T-cell (primary cell): Measurements from ENCODE around the gene PSMD12. TPM values are rescaled to one million over a fixed set of nuclear protein-coding genes. Genes with fewer than 3 reads are reported as not detected.

Source experiments
- ATAC-seq, 4 experiments: fragments of 200-7000 bp in 3 of 4; fragments of 150-1000 bp in 1 of 4; cut with Tn5 transposase; replicated peaks in 1 of 4; 1 replicate in 3 of 4; 2 replicates in 1 of 4; pipeline ENCODE4 v1.10.0; 2021; ENCODE audit warnings: moderate library complexity in 3 of 4, mild to moderate bottlenecking in 2 of 4, moderate number of reproducible peaks in 1 of 4
- CTCF ChIA-PET, 2 donors: fragments of 300-600 bp; sonication (Branson Sonifier 250); formaldehyde crosslinking; loops; one replicate each; lab custom pipeline; 2022; ENCODE audit warnings: antibody characterized with exemption in 2 of 2; lab: Charles Lee
- POLR2A ChIA-PET, 2 donors: fragments of 300-600 bp; sonication (Branson Sonifier 250); formaldehyde crosslinking; loops; one replicate each; lab custom pipeline; 2022; ENCODE audit warnings: antibody characterized with exemption in 2 of 2; lab: Charles Lee
- DNase-seq, 35 experiments: peaks; one replicate each; pipeline versions ENCODE4 v3.0.0 to v3.0.0-alpha.2; 2013 to 2023
- H3K27ac ChIP-seq: one replicate; pipeline ENCODE4 v1.5.1; 2013; ENCODE audit warnings: low read length
- H3K27me3 ChIP-seq, 2 experiments: replicated peaks in 1 of 2; 1 replicate in 1 of 2; 2 replicates in 1 of 2; pipeline versions ENCODE4 v1.6.1 to v1.7.0; 2013; ENCODE audit warnings: low read length in 1 of 2, mixed read lengths in 1 of 2; ENCODE audit not compliant: control insufficient read depth in 2 of 2, insufficient read depth in 2 of 2; ENCODE audit errors: extremely low read depth in 1 of 2
- H3K36me3 ChIP-seq, 2 donors: 1 replicate in 1 of 2; 2 replicates in 1 of 2; pipeline versions ENCODE4 v1.6.1 to v1.7.0; 2013; ENCODE audit warnings: low read length in 1 of 2; ENCODE audit not compliant: control insufficient read depth in 2 of 2, insufficient read depth in 1 of 2; ENCODE audit errors: extremely low read depth in 1 of 2
- H3K4me1 ChIP-seq, 2 experiments: 1 replicate in 1 of 2; 2 replicates in 1 of 2; pipeline versions ENCODE4 v1.6.1 to v1.7.0; 2013; ENCODE audit warnings: low read length in 2 of 2, mixed read lengths in 1 of 2; ENCODE audit not compliant: insufficient read depth in 2 of 2, control insufficient read depth in 1 of 2; ENCODE audit errors: extremely low read depth in 1 of 2
- H3K4me3 ChIP-seq, 2 donors: 1 replicate in 1 of 2; 2 replicates in 1 of 2; pipeline versions ENCODE4 v1.5.1 to v1.7.0; 2013; ENCODE audit warnings: mild to moderate bottlenecking in 2 of 2, low read length in 1 of 2, moderate library complexity in 1 of 2; ENCODE audit not compliant: control insufficient read depth in 1 of 2; ENCODE audit errors: extremely low read depth in 1 of 2
- H3K9me3 ChIP-seq: 2 replicates; pipeline ENCODE4 v1.7.0; 2013
- H3K27ac Mint-ChIP-seq, 2 donors: one replicate each; pipeline ENCODE4 v1.8.0; 2020 to 2021; ENCODE audit warnings: mild to moderate bottlenecking in 2 of 2, mixed read lengths in 2 of 2
- H3K27me3 Mint-ChIP-seq, 2 donors: one replicate each; pipeline ENCODE4 v1.8.0; 2021 to 2022; ENCODE audit warnings: mixed read lengths in 2 of 2
- H3K36me3 Mint-ChIP-seq: one replicate; pipeline ENCODE4 v1.8.0; 2021; ENCODE audit warnings: mixed read lengths
- H3K4me1 Mint-ChIP-seq, 3 donors: one replicate each; pipeline ENCODE4 v1.8.0; 2020 to 2022; ENCODE audit warnings: mixed read lengths in 3 of 3, mild to moderate bottlenecking in 1 of 3
- H3K4me3 Mint-ChIP-seq, 3 donors: one replicate each; pipeline ENCODE4 v1.8.0; 2020 to 2022; ENCODE audit warnings: mild to moderate bottlenecking in 3 of 3, mixed read lengths in 3 of 3, moderate library complexity in 3 of 3
- H3K9me3 Mint-ChIP-seq, 3 donors: one replicate each; pipeline ENCODE4 v1.8.0; 2020 to 2022; ENCODE audit warnings: mixed read lengths in 3 of 3
- WGBS: methylation state at CpG from one replicate; pipeline ENCODE4 v1.1.5; 2013; ENCODE audit warnings: missing lambda C conversion rate; ENCODE audit not compliant: insufficient coverage; 5-methylcytosine and 5-hydroxymethylcytosine counted together
- total RNA-seq, 35 experiments: library from RNA in 6 of 35; stranded (reverse) in 6 of 35; fragments of 120-200 nt in 1 of 35; gene quantifications; one replicate each; pipeline versions ENCODE4 v1.2.1 to v1.2.4 and lab custom pipeline; 2013 to 2026

PSMD12 gene
- total RNA-seq, 5 donors from 2014 or later (not counting 1 experiment from before 2014, with no cell fraction given): 28.1 to 49.9 (median 37.7) TPM

DNA sequence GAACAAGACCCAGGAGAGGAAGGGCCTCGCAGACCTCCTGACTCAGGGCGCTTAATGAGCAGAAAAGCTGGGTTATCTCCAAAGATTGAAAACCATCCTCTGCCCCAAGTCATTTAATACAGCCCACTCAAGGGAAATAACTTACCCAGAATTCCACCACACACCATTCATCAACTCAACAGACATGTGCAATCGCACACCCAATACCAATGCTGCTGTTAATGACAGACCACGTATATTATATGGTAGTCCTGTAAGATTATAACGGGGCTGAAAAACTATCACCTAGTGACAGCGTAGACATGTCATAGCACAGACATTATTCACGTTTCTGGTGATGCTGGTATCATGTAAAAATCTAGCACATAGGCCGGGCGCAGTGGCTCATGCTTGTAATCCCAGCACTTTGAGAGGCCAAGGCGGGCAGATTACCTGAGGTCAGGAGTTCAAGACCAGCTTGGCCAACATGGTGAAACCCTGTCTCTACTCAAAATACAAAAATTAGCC is 68.9 kb downstream of the PSMD12 start:
- ChIA-PET CTCF (interaction anchor here in 1 of 2 donors (0.7 kb wide), 1 partner anchor 76 kb away, joined by 8 read pairs; no protein-coding TSS in a partner anchor), POLR2A (interaction anchor here in 1 of 2 donors (0.7 kb wide), 1 partner anchor 39 kb away, joined by 4 read pairs; no protein-coding TSS in a partner anchor)
- Histone ChIP-seq H3K4me3 (no peak overlapping the region), H3K27me3 (peaks cover 0 to 2% of the 10 kb centered on the region in 2 experiments), H3K36me3 (no peaks in the 10 kb centered on the region), H3K27ac (no peak overlapping the region), H3K4me1 (peaks cover 0 to 8% of the 10 kb centered on the region in 2 experiments), H3K9me3 (no peaks in the 10 kb centered on the region)
- no peak for DNase-seq
- H3K27me3 Mint-ChIP-seq: no peaks in the 10 kb centered on the region
- no peaks in the 10 kb centered on the region for H3K36me3 Mint-ChIP-seq
- H3K4me1 Mint-ChIP-seq: peaks cover 0 to 6% (median 0%) of the 10 kb centered on the region in 3 donors
- 98% methylated on average over 8 of the region's 10 CpGs for WGBS
- H3K4me3 Mint-ChIP-seq: no peak overlapping the region
- H3K9me3 Mint-ChIP-seq: no peaks in the 10 kb centered on the region
- no peak overlapping the region for H3K27ac Mint-ChIP-seq
- ATAC-seq: no peak

GRCh38 chr17:67294451-67295199 is 71.8 kb downstream of the PSMD12 start:
- no peaks in the 10 kb centered on the region for H3K9me3 Mint-ChIP-seq
- CTCF ChIA-PET: interaction anchor here (0.7 to 3.6 kb wide), 5 partner anchors 16 to 75 kb away, joined by 3 to 49 read pairs (median 4); no protein-coding TSS in a partner anchor
- POLR2A ChIA-PET: no interaction called here
- H3K27ac ChIP-seq: no peak overlapping the region
- peaks cover 0 to 6% (median 0%) of the 10 kb centered on the region in 3 donors for H3K4me1 Mint-ChIP-seq
- H3K9me3 ChIP-seq: no peaks in the 10 kb centered on the region
- H3K27me3 ChIP-seq: no peaks in the 10 kb centered on the region
- ATAC-seq (no peak), DNase-seq (no peak)
- H3K36me3 Mint-ChIP-seq: no peaks in the 10 kb centered on the region
- H3K4me3 ChIP-seq: no peak overlapping the region
- no peak overlapping the region for H3K4me3 Mint-ChIP-seq
- WGBS: 92% methylated on average over 30 of the region's 44 CpGs
- no peaks in the 10 kb centered on the region for H3K36me3 ChIP-seq
- H3K27me3 Mint-ChIP-seq: no peaks in the 10 kb centered on the region
- peaks cover 0 to 8% of the 10 kb centered on the region in 2 experiments for H3K4me1 ChIP-seq
- H3K27ac Mint-ChIP-seq: no peak overlapping the region

GRCh38 chr17:67293251-67294203 is 72.8 kb downstream of the PSMD12 start:
- Mint-ChIP-seq H3K27me3 (no peaks in the 10 kb centered on the region), H3K27ac (no peak overlapping the region), H3K4me1 (peaks cover 0 to 6% (median 0%) of the 10 kb centered on the region in 3 donors), H3K9me3 (no peaks in the 10 kb centered on the region), H3K4me3 (peak overlapping the region in 2 of 3 donors; percentile 15 to 31), H3K36me3 (no peaks in the 10 kb centered on the region)
- Histone ChIP-seq H3K27me3 (no peaks in the 10 kb centered on the region), H3K4me3 (no peak overlapping the region), H3K4me1 (peaks cover 0 to 8% of the 10 kb centered on the region in 2 experiments), H3K27ac (no peak overlapping the region), H3K9me3 (no peaks in the 10 kb centered on the region), H3K36me3 (no peaks in the 10 kb centered on the region)
- DNase-seq (peak; percentile 28 to 82 (median 61)), ATAC-seq (peak; percentile 89 to 94 (median 91))
- ChIA-PET CTCF (interaction anchor here (0.7 to 3.6 kb wide), 7 partner anchors 15 to 73 kb away, joined by 3 to 49 read pairs (median 4); no protein-coding TSS in a partner anchor), POLR2A (interaction anchor here in 1 of 2 donors (0.6 kb wide), 1 partner anchor 1171 kb away, joined by 3 read pairs; no protein-coding TSS in a partner anchor)
- WGBS: 49% methylated on average over 24 of the region's 32 CpGs

- no peak overlapping the region for H3K4me3 Mint-ChIP-seq
- CTCF ChIA-PET: interaction anchor here in 1 of 2 donors (0.7 to 3.6 kb wide), 2 partner anchors 71 to 156 kb away, joined by 6 to 49 read pairs; no protein-coding TSS in a partner anchor
Observed at GRCh38 chr17:67290711-67291291, 75.6 kb downstream of the PSMD12 start.

GRCh38 chr17:67290244-67290643 is 76.1 kb downstream of the PSMD12 start:
- Mint-ChIP-seq H3K9me3 (no peaks in the 10 kb centered on the region), H3K36me3 (no peaks in the 10 kb centered on the region), H3K4me3 (no peak overlapping the region), H3K4me1 (peaks cover 0 to 6% (median 0%) of the 10 kb centered on the region in 3 donors), H3K27me3 (no peaks in the 10 kb centered on the region), H3K27ac (no peak overlapping the region)
- H3K27ac ChIP-seq: no peak overlapping the region
- ChIA-PET POLR2A (no interaction called here), CTCF (interaction anchor here (0.6 kb wide), 2 partner anchors 9 to 42 kb away, joined by 3 read pairs; no protein-coding TSS in a partner anchor)
- ATAC-seq (no peak), DNase-seq (no peak)
- peaks cover 0 to 8% of the 10 kb centered on the region in 2 experiments for H3K4me1 ChIP-seq
- no peaks in the 10 kb centered on the region for H3K27me3 ChIP-seq
- no peaks in the 10 kb centered on the region for H3K9me3 ChIP-seq
- no peak overlapping the region for H3K4me3 ChIP-seq
- no CpG with 5 or more reads among the region's 3 CpGs for WGBS
- H3K36me3 ChIP-seq: no peaks in the 10 kb centered on the region

More at GRCh38 chr17:67290711-67291291, 75.6 kb downstream of the PSMD12 start:
- Mint-ChIP-seq H3K27me3 (no peaks in the 10 kb centered on the region), H3K27ac (no peak overlapping the region), H3K9me3 (no peaks in the 10 kb centered on the region), H3K36me3 (no peaks in the 10 kb centered on the region), H3K4me1 (peaks cover 0 to 6% (median 0%) of the 10 kb centered on the region in 3 donors)
- Histone ChIP-seq H3K9me3 (no peaks in the 10 kb centered on the region), H3K4me1 (peaks cover 0 to 8% of the 10 kb centered on the region in 2 experiments), H3K36me3 (no peaks in the 10 kb centered on the region), H3K27me3 (no peaks in the 10 kb centered on the region), H3K27ac (no peak overlapping the region), H3K4me3 (no peak overlapping the region)
- POLR2A ChIA-PET: no interaction called here
- ATAC-seq (no peak), DNase-seq (no peak)
- WGBS: 87% methylated on average over 11 of the region's 11 CpGs
